Endothelial cell of umbilical vein (primary cell): ENCODE measurements around the gene GJB3.

Source experiments
- CTCF ChIP-seq, 2 donors: IDR thresholded peaks; 1 replicate in 1 of 2; 2 replicates in 1 of 2; pipeline ENCODE4 v1.5.1; 2011; ENCODE audit warnings: low read length in 2 of 2, mild to moderate bottlenecking in 2 of 2, moderate library complexity in 2 of 2, control low read depth in 1 of 2, inconsistent platforms in 1 of 2, low read depth in 1 of 2; ENCODE audit not compliant: insufficient read depth in 1 of 2; ENCODE audit errors: extremely low read depth in 1 of 2
- EZH2 ChIP-seq: IDR thresholded peaks from 2 replicates; pipeline ENCODE4 v1.6.1; 2012; ENCODE audit warnings: borderline replicate concordance, low read depth, mild to moderate bottlenecking, moderate library complexity, low read length, inconsistent platforms; ENCODE audit not compliant: severe bottlenecking
- GATA2 ChIP-seq: IDR thresholded peaks from 2 replicates; pipeline ENCODE4 v1.7.0; 2011; ENCODE audit warnings: low read depth, mild to moderate bottlenecking, moderate library complexity, mixed read lengths, low read length; ENCODE audit not compliant: insufficient read length, insufficient read depth
- MAX ChIP-seq: IDR thresholded peaks from 2 replicates; pipeline ENCODE4 v1.6.1; 2011; ENCODE audit not compliant: insufficient read depth, insufficient read length
- POLR2A ChIP-seq: IDR thresholded peaks from 2 replicates; pipeline ENCODE4 v1.6.1; 2012; ENCODE audit warnings: low read depth, mild to moderate bottlenecking, control low read depth, low read length
- POLR2AphosphoS5 ChIP-seq: IDR thresholded peaks from 2 replicates; pipeline ENCODE4 v1.6.1; 2012; ENCODE audit warnings: low read depth, mild to moderate bottlenecking, control low read depth, low read length, moderate library complexity; ENCODE audit not compliant: insufficient read depth

- no peak for TF ChIP-seq POLR2A
- no peak for TF ChIP-seq CTCF (IDR thresholded peaks at IDR 0.05; ENCODE audit: extremely low read depth in 1 of 2, insufficient read depth in 1 of 2, low read depth in 1 of 2, low read length in 2 of 2)
- TF ChIP-seq EZH2: no peak
- TF ChIP-seq MAX: no peak
- TF ChIP-seq POLR2AphosphoS5: no peak
- TF ChIP-seq GATA2: no peak
Observed at GRCh38 chr1:34828611-34829010, 47.6 kb downstream of the GJB3 start.
